ENCODE data around the gene AUTS2.
A peak's percentile ranks its signal among the peaks of the same experiment; 100 is the strongest.

The AUTS2 gene

GRCh38 chr7:70595370-70595754 is 997.1 kb downstream of the AUTS2 start:
- peak overlapping the region; percentile 62 for H3K4me3 ChIP-seq (ENCODE audit: low read depth, low read length)
- peak; percentile 5; the same call in 1 of the 2 replicates for TF ChIP-seq ZBTB20 (tag by site-specific recombination; IDR thresholded peaks at IDR 0.05)
- TF ChIP-seq CTCF (tag by site-specific recombination; IDR thresholded peaks at IDR 0.05): 0 out of 2 replicates have a peak, but pooled peaks have one; percentile 6
- TF ChIP-seq ZNF623 (tag by site-specific recombination; IDR thresholded peaks at IDR 0.05): no peak
- no peaks in the 10 kb centered on the region for H3K36me3 ChIP-seq (ENCODE audit: control insufficient read depth in 2 of 2, insufficient read depth in 1 of 2, low read length in 2 of 2)
- peak overlapping the region; percentile 27; the same call in 1 of the 2 replicates for H3K27ac ChIP-seq (ENCODE audit: extremely low read depth, low read depth, low read length)
- no peaks in the 10 kb centered on the region for H3K9me3 ChIP-seq (ENCODE audit: control insufficient read depth, insufficient read depth, low read depth, low read length)
- H3K4me1 ChIP-seq (ENCODE audit: control insufficient read depth, insufficient read depth, low read length): peaks cover 12% of the 10 kb centered on the region
- ChIA-PET POLR2A (interaction anchor here (0.5 to 1.8 kb wide), 4 partner anchors 13 to 123 kb away, joined by 3 to 13 read pairs (median 4); no protein-coding TSS in a partner anchor), CTCF (interaction anchor here (0.6 to 0.7 kb wide), 2 partner anchors 14 to 90 kb away, joined by 3 to 5 read pairs; no protein-coding TSS in a partner anchor)

- CTCF ChIA-PET: interaction anchor here (0.7 to 0.8 kb wide), 2 partner anchors 89 to 104 kb away, joined by 3 to 4 read pairs; no protein-coding TSS in a partner anchor
- peak overlapping the region; percentile 27; the same call in 1 of the 2 replicates for H3K27ac ChIP-seq (ENCODE audit: extremely low read depth, low read depth, low read length)
- H3K4me3 ChIP-seq (ENCODE audit: low read depth, low read length): peak overlapping the region; percentile 62
- POLR2A ChIA-PET: interaction anchor here (0.5 to 1.8 kb wide), 6 partner anchors 11 to 124 kb away, joined by 3 to 13 read pairs (median 4); no protein-coding TSS in a partner anchor
- H3K9me3 ChIP-seq (ENCODE audit: control insufficient read depth, insufficient read depth, low read depth, low read length): no peaks in the 10 kb centered on the region
- H3K4me1 ChIP-seq (ENCODE audit: control insufficient read depth, insufficient read depth, low read length): peaks cover 12% of the 10 kb centered on the region
- no peaks in the 10 kb centered on the region for H3K36me3 ChIP-seq (ENCODE audit: control insufficient read depth in 2 of 2, insufficient read depth in 1 of 2, low read length in 2 of 2)
- TF ChIP-seq ZBTB20 (tag by site-specific recombination; IDR thresholded peaks at IDR 0.05) (peak; percentile 75), ZFHX2 (tag by site-specific recombination; conservative IDR thresholded peaks at IDR 0.05) (peak; percentile 35; the same call in 1 of the 2 replicates), GLIS1 (tag by site-specific recombination; IDR thresholded peaks at IDR 0.05) (peak; percentile 42; the same call in 1 of the 2 replicates), GLIS2 (tag by site-specific recombination; IDR thresholded peaks at IDR 0.05) (peak; percentile 40; the same call in 1 of the 2 replicates), ZNF777 (tag by site-specific recombination; IDR thresholded peaks at IDR 0.05; ENCODE audit: borderline replicate concordance) (0 out of 2 replicates have a peak, but pooled peaks have one; percentile 34), ZNF530 (tag by site-specific recombination; IDR thresholded peaks at IDR 0.05; ENCODE audit: low read depth) (no peak), ZNF335 (tag by site-specific recombination; conservative IDR thresholded peaks at IDR 0.05) (peak; percentile 56; the same call in 1 of the 2 replicates), ZIC2 (tag by site-specific recombination; IDR thresholded peaks at IDR 0.05) (peak; percentile 27; the same call in 1 of the 2 replicates), ZNF701 (tag by site-specific recombination; IDR thresholded peaks at IDR 0.05) (no peak), ZNF449 (tag by site-specific recombination; IDR thresholded peaks at IDR 0.05) (no peak), SP7 (tag by site-specific recombination; IDR thresholded peaks at IDR 0.05) (peak; percentile 39; the same call in 1 of the 2 replicates), ZNF10 (tag by site-specific recombination; IDR thresholded peaks at IDR 0.05) (no peak), ZNF155 (tag by site-specific recombination; IDR thresholded peaks at IDR 0.05) (no peak), ZNF133 (tag by site-specific recombination; IDR thresholded peaks at IDR 0.05) (no peak), ZSCAN23 (tag by site-specific recombination; IDR thresholded peaks at IDR 0.05) (no peak), SETDB1 (IDR thresholded peaks at IDR 0.05; ENCODE audit: insufficient read length, low read length) (no peak), ZNF48 (tag by site-specific recombination; IDR thresholded peaks at IDR 0.05) (no peak), ZBTB17 (tag by site-specific recombination; IDR thresholded peaks at IDR 0.05) (peak; percentile 77), ZNF37A (tag by site-specific recombination; IDR thresholded peaks at IDR 0.05) (no peak), ZNF433 (tag by site-specific recombination; IDR thresholded peaks at IDR 0.05; ENCODE audit: low read depth) (no peak), ZNF510 (tag by site-specific recombination; IDR thresholded peaks at IDR 0.05; ENCODE audit: insufficient replicate concordance) (no peak), ZNF600 (tag by site-specific recombination; IDR thresholded peaks at IDR 0.05) (0 out of 2 replicates have a peak, but pooled peaks have one; percentile 58)
- TF ChIP-seq, protein P1, sequence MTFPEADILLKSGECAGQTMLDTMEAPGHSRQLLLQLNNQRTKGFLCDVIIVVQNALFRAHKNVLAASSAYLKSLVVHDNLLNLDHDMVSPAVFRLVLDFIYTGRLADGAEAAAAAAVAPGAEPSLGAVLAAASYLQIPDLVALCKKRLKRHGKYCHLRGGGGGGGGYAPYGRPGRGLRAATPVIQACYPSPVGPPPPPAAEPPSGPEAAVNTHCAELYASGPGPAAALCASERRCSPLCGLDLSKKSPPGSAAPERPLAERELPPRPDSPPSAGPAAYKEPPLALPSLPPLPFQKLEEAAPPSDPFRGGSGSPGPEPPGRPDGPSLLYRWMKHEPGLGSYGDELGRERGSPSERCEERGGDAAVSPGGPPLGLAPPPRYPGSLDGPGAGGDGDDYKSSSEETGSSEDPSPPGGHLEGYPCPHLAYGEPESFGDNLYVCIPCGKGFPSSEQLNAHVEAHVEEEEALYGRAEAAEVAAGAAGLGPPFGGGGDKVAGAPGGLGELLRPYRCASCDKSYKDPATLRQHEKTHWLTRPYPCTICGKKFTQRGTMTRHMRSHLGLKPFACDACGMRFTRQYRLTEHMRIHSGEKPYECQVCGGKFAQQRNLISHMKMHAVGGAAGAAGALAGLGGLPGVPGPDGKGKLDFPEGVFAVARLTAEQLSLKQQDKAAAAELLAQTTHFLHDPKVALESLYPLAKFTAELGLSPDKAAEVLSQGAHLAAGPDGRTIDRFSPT (tag by site-specific recombination; IDR thresholded peaks at IDR 0.05): 0 out of 2 replicates have a peak, but pooled peaks have one; percentile 17
- TF ChIP-seq, protein P2, sequence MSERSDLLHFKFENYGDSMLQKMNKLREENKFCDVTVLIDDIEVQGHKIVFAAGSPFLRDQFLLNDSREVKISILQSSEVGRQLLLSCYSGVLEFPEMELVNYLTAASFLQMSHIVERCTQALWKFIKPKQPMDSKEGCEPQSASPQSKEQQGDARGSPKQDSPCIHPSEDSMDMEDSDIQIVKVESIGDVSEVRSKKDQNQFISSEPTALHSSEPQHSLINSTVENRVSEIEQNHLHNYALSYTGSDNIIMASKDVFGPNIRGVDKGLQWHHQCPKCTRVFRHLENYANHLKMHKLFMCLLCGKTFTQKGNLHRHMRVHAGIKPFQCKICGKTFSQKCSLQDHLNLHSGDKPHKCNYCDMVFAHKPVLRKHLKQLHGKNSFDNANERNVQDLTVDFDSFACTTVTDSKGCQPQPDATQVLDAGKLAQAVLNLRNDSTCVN (tag by site-specific recombination; optimal IDR thresholded peaks at IDR 0.05): peak; percentile 76
Measured at GRCh38 chr7:70595755-70596597, 997.7 kb downstream of the AUTS2 start.
